Neutrophil (primary cell): Measurements from ENCODE around the gene C12orf60.
"Not testable (repeated sequence)": the region's sequence is repeated elsewhere in the genome, so short reads cannot be mapped to it uniquely, and the experiment has no call there.

Source experiments
- H3K27ac ChIP-seq: fragments of 200-600 bp; sonication (generic); 2 replicates; pipeline ENCODE4 v1.5.1; 2016; ENCODE audit warnings: mild to moderate bottlenecking, moderate library complexity
- H3K27me3 ChIP-seq: fragments of 200-600 bp; sonication (generic); 2 replicates; pipeline ENCODE4 v1.6.0; 2016; ENCODE audit warnings: mild to moderate bottlenecking
- H3K36me3 ChIP-seq: fragments of 200-600 bp; sonication (generic); 2 replicates; pipeline ENCODE4 v1.5.1; 2017
- H3K4me1 ChIP-seq, 2 experiments: fragments of 200-600 bp in 1 of 2; sonication (generic) in 1 of 2; 1 replicate in 1 of 2; 2 replicates in 1 of 2; pipeline versions ENCODE4 v1.5.1 to v1.6.1; 2013 to 2016; ENCODE audit warnings: low read depth in 1 of 2, low read length in 1 of 2, mild to moderate bottlenecking in 1 of 2, moderate library complexity in 1 of 2; ENCODE audit not compliant: control insufficient read depth in 1 of 2, insufficient read depth in 1 of 2
- H3K4me3 ChIP-seq, 2 experiments: fragments of 200-600 bp in 1 of 2; sonication (generic) in 1 of 2; 1 replicate in 1 of 2; 2 replicates in 1 of 2; pipeline ENCODE4 v1.5.1; 2013 to 2016; ENCODE audit warnings: low read depth in 1 of 2, low read length in 1 of 2, mild to moderate bottlenecking in 1 of 2, moderate library complexity in 1 of 2
- H3K9me3 ChIP-seq: fragments of 200-600 bp; sonication (generic); 2 replicates; pipeline ENCODE4 v1.5.1; 2016
- CTCF ChIP-seq: fragments of 200-600 bp; sonication (generic); IDR thresholded peaks from 2 replicates; pipeline ENCODE4 v1.5.1; 2016; ENCODE audit warnings: antibody characterized with exemption

Gene C12orf60

GRCh38 chr12:14803011-14803829, at the start of gene C12orf60, which contains the start of gene WBP11:
Gene C12orf60, plus strand, starts transcription at chr12:14803670. Its CDS starts 19,266 bp downstream, at chr12:14822936.
Gene WBP11, minus strand, starts transcription at chr12:14803478. Its CDS starts 2,095 bp downstream, at chr12:14801383.
- Histone ChIP-seq H3K4me1 (peaks cover 21 to 26% of the 10 kb centered on the region in 2 experiments), H3K9me3 (no peaks in the 10 kb centered on the region), H3K27ac (peak within 1 kb of the TSS; percentile 86), H3K27me3 (peaks cover 6% of the 10 kb centered on the region), H3K36me3 (peaks cover 13% of the 10 kb centered on the region), H3K4me3 (peak within 1 kb of the TSS; percentile 82 to 83)
- TF ChIP-seq CTCF, result peak; percentile 24

DNA sequence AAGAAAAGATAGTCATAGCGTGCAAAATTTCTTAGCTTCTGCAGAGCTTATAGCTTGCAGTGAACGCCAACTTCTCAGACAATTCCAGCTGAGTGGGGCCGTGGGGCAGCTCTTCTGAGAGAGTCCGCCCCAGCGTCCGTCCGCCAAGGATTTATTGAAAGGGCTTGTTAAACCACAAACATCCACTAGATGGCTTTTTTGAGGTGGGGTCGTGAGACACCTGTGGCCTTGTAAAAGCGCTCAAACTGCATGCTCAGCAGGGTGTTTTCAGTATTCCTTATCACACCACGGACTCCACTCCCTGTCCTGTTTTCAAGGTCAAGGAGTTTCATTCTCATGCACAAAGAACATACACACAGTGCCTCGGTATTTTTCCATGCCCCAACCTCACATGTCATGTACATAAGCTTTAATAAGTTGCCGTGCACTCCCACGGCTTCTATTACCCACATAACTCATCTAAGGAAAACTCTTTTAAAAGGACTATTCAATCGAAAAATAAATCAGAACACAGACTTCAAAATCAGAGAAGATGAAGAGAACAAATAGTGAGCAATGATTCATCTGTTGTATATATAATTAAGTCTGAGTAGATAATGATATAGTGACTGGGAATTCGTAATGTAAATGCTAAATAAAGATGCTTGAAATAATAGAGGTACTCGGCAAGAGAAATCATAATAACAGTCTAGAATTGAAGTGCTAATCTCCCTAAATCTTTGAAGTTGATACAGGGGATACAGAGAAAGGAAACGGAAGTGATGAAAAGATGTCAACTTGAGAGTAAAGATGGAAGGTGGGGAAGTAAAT, 46.9 kb upstream of the C12orf60 start:
- Histone ChIP-seq H3K36me3 (peaks cover under 1% of the 10 kb centered on the region), H3K27ac (no peak overlapping the region), H3K27me3 (peaks cover 5% of the 10 kb centered on the region), H3K4me1 (no peaks in the 10 kb centered on the region), H3K9me3 (no peaks in the 10 kb centered on the region), H3K4me3 (no peak overlapping the region)
- no peak for TF ChIP-seq CTCF

DNA sequence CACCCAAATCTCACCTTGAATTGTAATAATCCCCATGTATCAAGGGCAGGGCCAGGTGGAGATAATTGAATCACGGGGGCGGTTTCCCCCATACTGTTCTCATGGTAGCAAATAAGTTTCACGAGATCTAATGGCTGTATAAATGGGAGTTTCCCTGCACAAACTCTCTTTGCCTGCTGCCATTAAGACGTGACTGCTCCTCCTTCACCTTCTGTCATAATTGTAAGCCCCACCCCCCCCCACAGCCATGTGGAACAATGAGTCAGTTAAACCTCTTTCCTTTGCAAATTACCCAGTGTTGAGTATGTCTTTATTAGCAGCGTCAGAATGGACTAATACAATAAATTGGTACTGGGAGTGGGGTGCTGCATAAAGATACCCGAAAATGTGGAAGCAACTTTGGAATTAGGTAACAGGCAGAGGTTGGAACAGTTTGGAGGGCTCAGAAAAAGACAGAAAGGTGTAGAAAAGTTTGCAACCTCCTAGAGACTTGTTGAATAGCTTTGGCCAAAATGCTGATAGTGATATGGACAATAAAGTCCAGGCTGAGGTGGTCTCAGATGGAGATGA, 43.7 kb upstream of the C12orf60 start:
- not testable (repeated sequence) for H3K27ac ChIP-seq, H3K4me3 ChIP-seq, H3K27me3 ChIP-seq, H3K9me3 ChIP-seq, H3K4me1 ChIP-seq
- peaks cover 13% of the 10 kb centered on the region for H3K36me3 ChIP-seq

- Histone ChIP-seq H3K27ac (peak overlapping the region; percentile 54), H3K4me1 (peaks cover 46 to 50% of the 10 kb centered on the region in 2 experiments), H3K9me3 (no peaks in the 10 kb centered on the region), H3K36me3 (peaks cover 13% of the 10 kb centered on the region), H3K4me3 (no peak overlapping the region), H3K27me3 (peaks cover 17% of the 10 kb centered on the region)
- no peak for TF ChIP-seq CTCF
These were observed 38.1 kb upstream of the C12orf60 start for GRCh38 chr12:14765398-14765797.

GRCh38 chr12:14766020-14766419, 37.5 kb upstream of the C12orf60 start:
- not testable (repeated sequence) for H3K4me3 ChIP-seq, H3K9me3 ChIP-seq
- Histone ChIP-seq H3K27ac (peak overlapping the region; percentile 54), H3K36me3 (peaks cover 13% of the 10 kb centered on the region), H3K27me3 (peaks cover 17% of the 10 kb centered on the region), H3K4me1 (peaks cover 49 to 50% of the 10 kb centered on the region in 2 experiments)

DNA sequence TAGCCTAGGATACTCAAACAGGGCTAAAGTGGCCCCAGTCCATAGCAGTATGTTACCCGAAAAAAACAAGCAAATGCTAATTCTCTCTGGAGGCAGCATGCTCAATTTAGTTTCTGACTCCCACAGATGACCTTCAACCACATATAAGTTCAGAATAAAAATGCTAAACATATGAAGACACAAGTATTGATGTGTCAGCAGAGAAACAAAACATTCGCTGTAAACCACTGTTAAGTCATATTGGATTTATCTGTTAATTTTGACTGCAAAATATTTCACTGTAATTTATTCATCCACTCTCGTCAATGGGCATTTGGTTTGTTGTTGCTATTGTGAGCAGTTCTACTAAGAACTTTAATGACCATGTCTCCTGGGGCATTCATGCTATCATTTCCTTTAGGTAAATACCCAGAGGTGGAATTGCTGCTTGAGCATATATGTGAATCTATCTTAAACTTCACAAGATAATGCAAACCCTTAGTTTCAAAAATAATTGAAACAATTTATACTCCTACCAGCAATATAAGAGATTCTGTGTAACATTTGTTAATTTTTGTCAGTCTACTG, 36.7 kb upstream of the C12orf60 start:
- Histone ChIP-seq H3K36me3 (peaks cover 10% of the 10 kb centered on the region), H3K4me3 (no peak overlapping the region), H3K9me3 (no peaks in the 10 kb centered on the region), H3K27me3 (peaks cover 17% of the 10 kb centered on the region), H3K4me1 (peaks cover 56 to 57% of the 10 kb centered on the region in 2 experiments), H3K27ac (no peak overlapping the region)
- TF ChIP-seq CTCF, result no peak
